Glutamatergic neuron (in vitro differentiated cells): Measurements from ENCODE around the gene RTN4RL2. TPM values are rescaled to one million over a fixed set of nuclear protein-coding genes. Genes with fewer than 3 reads are reported as not detected.

Experiments
- DNase-seq: peaks from one replicate; pipeline ENCODE4 v3.0.0; 2022
- H3K27ac Mint-ChIP-seq: one replicate; pipeline ENCODE4 v1.8.0; 2020; ENCODE audit warnings: mild to moderate bottlenecking, mixed read lengths, inconsistent platforms; ENCODE audit not compliant: unreplicated experiment
- H3K27me3 Mint-ChIP-seq: one replicate; pipeline ENCODE4 v1.8.0; 2020; ENCODE audit warnings: mild to moderate bottlenecking, moderate library complexity, mixed read lengths, inconsistent platforms; ENCODE audit not compliant: unreplicated experiment
- H3K36me3 Mint-ChIP-seq: one replicate; pipeline ENCODE4 v1.8.0; 2020; ENCODE audit warnings: mild to moderate bottlenecking, mixed read lengths, inconsistent platforms; ENCODE audit not compliant: unreplicated experiment
- H3K4me1 Mint-ChIP-seq: one replicate; pipeline ENCODE4 v1.8.0; 2020; ENCODE audit warnings: mild to moderate bottlenecking, low read depth, mixed read lengths, inconsistent platforms; ENCODE audit not compliant: unreplicated experiment
- H3K4me3 Mint-ChIP-seq: one replicate; pipeline ENCODE4 v1.8.0; 2020; ENCODE audit warnings: mild to moderate bottlenecking, mixed read lengths, inconsistent platforms; ENCODE audit not compliant: unreplicated experiment
- H3K9me3 Mint-ChIP-seq: one replicate; pipeline ENCODE4 v1.8.0; 2020; ENCODE audit warnings: mild to moderate bottlenecking, moderate library complexity, mixed read lengths, inconsistent platforms; ENCODE audit not compliant: unreplicated experiment
- total RNA-seq: library from RNA; stranded (reverse); fragmentation: NEBNext Ultra II Directional; extraction: Animal tissue kit (Norgen Biotek cat#: 25700); gene quantifications from one replicate; pipeline ENCODE4 v1.2.1, GENCODE V29; 2021; ENCODE audit not compliant: unreplicated experiment
- TF ChIP-seq, protein P1 (sequence below): fragments of 200-600 bp; sonication (generic); IDR thresholded peaks from one replicate; pipeline ENCODE4 v1.5.0; 2021; ENCODE audit not compliant: partially characterized antibody, unreplicated experiment

Gene RTN4RL2
- total RNA-seq, 1 donor from 2014 or later, result 119 TPM

- Mint-ChIP-seq H3K36me3 (no peaks in the 10 kb centered on the region), H3K4me1 (peaks cover 37% of the 10 kb centered on the region), H3K4me3 (no peak overlapping the region), H3K27me3 (peaks cover 22% of the 10 kb centered on the region), H3K9me3 (peaks cover 12% of the 10 kb centered on the region), H3K27ac (no peak overlapping the region)
- DNase-seq, result no peak
- TF ChIP-seq, protein P1, sequence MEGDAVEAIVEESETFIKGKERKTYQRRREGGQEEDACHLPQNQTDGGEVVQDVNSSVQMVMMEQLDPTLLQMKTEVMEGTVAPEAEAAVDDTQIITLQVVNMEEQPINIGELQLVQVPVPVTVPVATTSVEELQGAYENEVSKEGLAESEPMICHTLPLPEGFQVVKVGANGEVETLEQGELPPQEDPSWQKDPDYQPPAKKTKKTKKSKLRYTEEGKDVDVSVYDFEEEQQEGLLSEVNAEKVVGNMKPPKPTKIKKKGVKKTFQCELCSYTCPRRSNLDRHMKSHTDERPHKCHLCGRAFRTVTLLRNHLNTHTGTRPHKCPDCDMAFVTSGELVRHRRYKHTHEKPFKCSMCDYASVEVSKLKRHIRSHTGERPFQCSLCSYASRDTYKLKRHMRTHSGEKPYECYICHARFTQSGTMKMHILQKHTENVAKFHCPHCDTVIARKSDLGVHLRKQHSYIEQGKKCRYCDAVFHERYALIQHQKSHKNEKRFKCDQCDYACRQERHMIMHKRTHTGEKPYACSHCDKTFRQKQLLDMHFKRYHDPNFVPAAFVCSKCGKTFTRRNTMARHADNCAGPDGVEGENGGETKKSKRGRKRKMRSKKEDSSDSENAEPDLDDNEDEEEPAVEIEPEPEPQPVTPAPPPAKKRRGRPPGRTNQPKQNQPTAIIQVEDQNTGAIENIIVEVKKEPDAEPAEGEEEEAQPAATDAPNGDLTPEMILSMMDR, result no peak
Observed at GRCh38 chr11:57484141-57484710, 23.9 kb downstream of the RTN4RL2 start.

GRCh38 chr11:57485217-57485990 lies 25.1 kb downstream of the RTN4RL2 start:
- no peak for DNase-seq
- no peaks in the 10 kb centered on the region for H3K36me3 Mint-ChIP-seq
- H3K27ac Mint-ChIP-seq, result no peak overlapping the region
- H3K4me3 Mint-ChIP-seq, result no peak overlapping the region
- peaks cover 4% of the 10 kb centered on the region for H3K9me3 Mint-ChIP-seq
- TF ChIP-seq, protein P1, result no peak
- H3K4me1 Mint-ChIP-seq, result peaks cover 28% of the 10 kb centered on the region
- peaks cover 17% of the 10 kb centered on the region for H3K27me3 Mint-ChIP-seq

GRCh38 chr11:57487021-57487778 lies 26.9 kb downstream of the RTN4RL2 start:
- Mint-ChIP-seq H3K27ac (no peak overlapping the region), H3K9me3 (peaks cover 2% of the 10 kb centered on the region), H3K4me3 (peak overlapping the region; percentile 4), H3K27me3 (peaks cover 13% of the 10 kb centered on the region), H3K4me1 (peaks cover 15% of the 10 kb centered on the region), H3K36me3 (no peaks in the 10 kb centered on the region)
- TF ChIP-seq, protein P1, result no peak
- no peak for DNase-seq

DNA sequence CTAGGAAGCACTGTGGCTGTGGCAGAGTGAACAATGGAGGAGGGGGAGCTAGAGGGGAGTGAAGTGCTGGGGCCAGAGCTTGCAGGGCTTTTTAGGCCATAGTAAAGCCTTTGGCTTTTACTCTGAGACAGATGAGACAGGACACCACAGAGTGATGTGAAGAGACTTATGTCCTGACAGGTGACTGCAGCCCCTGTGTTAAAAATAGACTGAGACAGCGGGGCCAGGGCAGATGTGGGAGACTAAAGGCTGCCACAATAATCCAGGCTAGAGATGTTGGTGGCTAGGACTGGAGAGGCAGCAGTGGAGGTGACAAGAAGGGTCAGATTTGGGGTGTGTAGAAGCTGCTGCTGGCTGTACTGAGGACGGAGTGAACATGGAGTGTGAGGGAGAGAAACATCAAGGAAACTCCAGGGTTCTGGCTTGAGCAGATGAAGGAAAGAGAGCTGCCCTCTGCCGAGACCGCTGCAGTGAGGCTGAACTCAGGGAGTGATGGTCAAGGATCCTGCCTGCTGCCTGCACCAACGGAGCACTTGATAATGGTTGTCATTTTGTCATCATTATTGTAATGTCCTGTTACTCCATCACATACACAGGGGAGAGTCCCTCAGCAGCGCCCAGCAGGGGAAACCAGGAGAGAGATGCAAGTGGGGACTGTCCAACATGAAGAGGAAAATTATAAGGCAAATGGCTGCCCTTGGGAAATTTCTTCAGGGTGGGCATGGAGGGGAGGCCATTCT lies 27.8 kb downstream of the RTN4RL2 start:
- no peaks in the 10 kb centered on the region for H3K36me3 Mint-ChIP-seq
- no peak for DNase-seq
- H3K27ac Mint-ChIP-seq, result peak overlapping the region; percentile 29
- TF ChIP-seq, protein P1, result no peak
- H3K27me3 Mint-ChIP-seq, result peaks cover 12% of the 10 kb centered on the region
- peaks cover 15% of the 10 kb centered on the region for H3K4me1 Mint-ChIP-seq
- no peaks in the 10 kb centered on the region for H3K9me3 Mint-ChIP-seq
- peak overlapping the region; percentile 4 for H3K4me3 Mint-ChIP-seq
